Right lobe of liver (tissue), 6 donors: ENCODE results near the gene SPEF2. TPM values are rescaled to one million over a fixed set of nuclear protein-coding genes. Genes with fewer than 3 reads are reported as not detected.

ENCODE experiments used
- ATAC-seq, 4 donors: fragments of 200-7000 bp; cut with Tn5 transposase; one replicate each; pipeline ENCODE4 v1.9.1; 2020; ENCODE audit warnings: mild to moderate bottlenecking in 4 of 4, moderate library complexity in 4 of 4
- DNase-seq, 3 donors: peaks; one replicate each; pipeline ENCODE4 v3.0.0-alpha.2; 2020
- H3K27ac ChIP-seq, 3 donors: fragments of 200-600 bp; one replicate each; pipeline ENCODE4 v1.8.0; 2022
- H3K27me3 ChIP-seq, 2 donors: fragments of 200-600 bp; one replicate each; pipeline ENCODE4 v1.8.0; 2022
- H3K36me3 ChIP-seq, 4 donors: fragments of 200-600 bp; sonication (generic) in 1 of 4; one replicate each; pipeline versions ENCODE4 v1.5.1 to v1.8.0; 2017 to 2022; ENCODE audit warnings: control low read depth in 1 of 4
- H3K4me1 ChIP-seq, 4 donors: fragments of 200-600 bp; sonication (generic) in 1 of 4; one replicate each; pipeline versions ENCODE4 v1.5.1 to v1.8.0; 2017 to 2022; ENCODE audit warnings: control low read depth in 1 of 4
- H3K4me3 ChIP-seq, 3 donors: fragments of 200-600 bp; one replicate each; pipeline ENCODE4 v1.8.0; 2022
- H3K9me3 ChIP-seq, 4 donors: fragments of 200-600 bp; sonication (generic) in 1 of 4; one replicate each; pipeline versions ENCODE4 v1.5.1 to v1.8.0; 2017 to 2022; ENCODE audit warnings: control low read depth in 1 of 4
- CTCF ChIP-seq, 4 donors: fragments of 200-600 bp in 3 of 4; fragments of 450-650 bp in 1 of 4; IDR thresholded peaks; one replicate each; pipeline versions ENCODE4 v1.5.1 to v1.8.0; 2016 to 2022; ENCODE audit warnings: antibody characterized with exemption in 4 of 4, mild to moderate bottlenecking in 2 of 4
- POLR2A ChIP-seq: fragments of 450-650 bp; IDR thresholded peaks from one replicate; pipeline ENCODE4 v1.6.1; 2017; ENCODE audit warnings: antibody characterized with exemption, mild to moderate bottlenecking
- WGBS: methylation state at CpG from one replicate; pipeline ENCODE4 v1.1.6; 2018; ENCODE audit warnings: low coverage, low lambda C conversion rate; ENCODE audit not compliant: insufficient coverage; ENCODE audit errors: missing lambda C conversion rate; 5-methylcytosine and 5-hydroxymethylcytosine counted together
- intact Hi-C, 2 donors: fragments of 100-400 bp; cut with DNase I; formaldehyde crosslinking; loops; one replicate each; pipeline versions ENCODE4 v1.11.2 to v1.14.1; 2022
- total RNA-seq, 6 experiments: library from RNA; depleted of rRNA in 2 of 6; stranded (reverse); fragments of >200 nt in 2 of 6; fragmentation: NEBNext Ultra II Directional in 3 of 6; extraction: Animal tissue kit (Norgen Biotek cat#: 25700) in 3 of 6; gene quantifications; one replicate each; pipeline versions ENCODE4 v1.1.0 to v1.2.4, GENCODE V29; 2016 to 2023
- donor health status: DM: no; HTN: yes; CAD: no.
- donor health status: DM: no; HTN: no; CAD: no.
- donor health status: DM: no; HTN: no; CAD: no.
- donor health status: DM: no; HTN: yes; CAD: no.
- donor health status: DM: no; HTN: yes; CAD: no.

Gene SPEF2
- total RNA-seq, 6 experiments from 2014 or later, result 0.74 to 3.3 (median 2.0) TPM

GRCh38 chr5:35783551-35783950 lies 165.9 kb downstream of the SPEF2 start:
- Histone ChIP-seq H3K27ac (no peak overlapping the region), H3K4me3 (no peak overlapping the region), H3K27me3 (no peaks in the 10 kb centered on the region), H3K9me3 (no peaks in the 10 kb centered on the region), H3K36me3 (no peaks in the 10 kb centered on the region), H3K4me1 (no peaks in the 10 kb centered on the region)
- no peak for TF ChIP-seq CTCF (IDR thresholded peaks at IDR 0.05)
- no peak for TF ChIP-seq POLR2A
- intact Hi-C loops, result no loop called here
- DNase-seq (no peak), ATAC-seq (no peak)
- 0% methylated on average over 1 of the region's 1 CpG for WGBS

GRCh38 chr5:35785601-35786085 lies 168.0 kb downstream of the SPEF2 start:
- Histone ChIP-seq H3K36me3 (no peaks in the 10 kb centered on the region), H3K27ac (no peak overlapping the region), H3K4me3 (no peak overlapping the region), H3K27me3 (no peaks in the 10 kb centered on the region), H3K9me3 (no peaks in the 10 kb centered on the region), H3K4me1 (no peaks in the 10 kb centered on the region)
- no peak for ATAC-seq
- intact Hi-C loops, result no loop called here
- DNase-seq, result no peak
- TF ChIP-seq CTCF (IDR thresholded peaks at IDR 0.05) (no peak), POLR2A (no peak)
- WGBS, result 60% methylated on average over 4 of the region's 4 CpGs

GRCh38 chr5:35788724-35789123 lies 171.1 kb downstream of the SPEF2 start:
- no peaks in the 10 kb centered on the region for H3K27me3 ChIP-seq
- DNase-seq, result no peak
- no peaks in the 10 kb centered on the region for H3K9me3 ChIP-seq
- intact Hi-C loops, result no loop called here
- TF ChIP-seq POLR2A (no peak), CTCF (IDR thresholded peaks at IDR 0.05) (no peak)
- no peaks in the 10 kb centered on the region for H3K36me3 ChIP-seq
- H3K27ac ChIP-seq, result peak overlapping the region in 1 of 3 donors; percentile 36
- H3K4me1 ChIP-seq, result no peaks in the 10 kb centered on the region
- 59% methylated on average over 3 of the region's 4 CpGs for WGBS
- ATAC-seq, result peak; percentile 59 to 80 (median 64)
- H3K4me3 ChIP-seq, result no peak overlapping the region

GRCh38 chr5:35789732-35790456 lies 172.2 kb downstream of the SPEF2 start:
- Histone ChIP-seq H3K27ac (peak overlapping the region in 1 of 3 donors; percentile 36), H3K36me3 (no peaks in the 10 kb centered on the region), H3K4me1 (no peaks in the 10 kb centered on the region), H3K4me3 (no peak overlapping the region), H3K27me3 (no peaks in the 10 kb centered on the region), H3K9me3 (no peaks in the 10 kb centered on the region)
- intact Hi-C loops, result no loop called here
- ATAC-seq (no peak), DNase-seq (no peak)
- TF ChIP-seq CTCF (IDR thresholded peaks at IDR 0.05), result no peak
- no peak for TF ChIP-seq POLR2A
- 63% methylated on average over 4 of the region's 4 CpGs for WGBS
